Caco-2 (cell line): ENCODE measurements around the gene GFRA4. TPM values are rescaled to one million over a fixed set of nuclear protein-coding genes. Genes with fewer than 3 reads are reported as not detected.

Experiments
- BruUV-seq: library from RNA; stranded (reverse); fragments of 400-500 nt; replicated peaks from 2 replicates; lab custom pipeline; 2021; lab: Mats Ljungman, UMichigan
- CTCF ChIA-PET: fragments of 300-600 bp; sonication (Branson Sonifier 250); formaldehyde crosslinking; loops from one replicate; lab custom pipeline; 2022; ENCODE audit warnings: antibody characterized with exemption; lab: Charles Lee
- POLR2A ChIA-PET: fragments of 300-600 bp; sonication (Branson Sonifier 250); formaldehyde crosslinking; loops from one replicate; lab custom pipeline; 2022; ENCODE audit warnings: antibody characterized with exemption; lab: Charles Lee
- DNase-seq, 2 experiments: peaks; one replicate each; pipeline versions ENCODE4 v3.0.0 to v3.0.0-alpha.2; 2020 to 2022
- H3K27me3 ChIP-seq: replicated peaks from 2 replicates; pipeline ENCODE4 v1.6.0; 2011; ENCODE audit warnings: low read length; ENCODE audit not compliant: control insufficient read depth, insufficient read depth
- H3K36me3 ChIP-seq: 2 replicates; pipeline ENCODE4 v1.5.1; 2011; ENCODE audit warnings: low read length; ENCODE audit not compliant: control insufficient read depth, insufficient read depth
- H3K4me1 ChIP-seq: fragments of 250-450 bp; sonication (Bioruptor Pico); 2 replicates; pipeline ENCODE4 v1.5.1; 2020; ENCODE audit warnings: mild to moderate bottlenecking
- H3K4me3 ChIP-seq: 2 replicates; pipeline ENCODE4 v1.5.1; 2011; ENCODE audit warnings: low read depth, mild to moderate bottlenecking, control low read depth, low read length
- H3K9me3 ChIP-seq: fragments of 250-450 bp; sonication (Bioruptor Pico); 2 replicates; pipeline ENCODE4 v1.5.1; 2020; ENCODE audit warnings: mild to moderate bottlenecking, moderate library complexity
- H3K27ac Mint-ChIP-seq: one replicate; pipeline ENCODE4 v1.8.0; 2022; ENCODE audit warnings: mixed read lengths; ENCODE audit not compliant: unreplicated experiment
- H3K27me3 Mint-ChIP-seq: one replicate; pipeline ENCODE4 v1.8.0; 2022; ENCODE audit warnings: mixed read lengths; ENCODE audit not compliant: insufficient read depth, unreplicated experiment
- H3K36me3 Mint-ChIP-seq: one replicate; pipeline ENCODE4 v1.8.0; 2022; ENCODE audit warnings: mild to moderate bottlenecking, mixed read lengths; ENCODE audit not compliant: insufficient read depth, unreplicated experiment
- H3K4me1 Mint-ChIP-seq: one replicate; pipeline ENCODE4 v1.8.0; 2022; ENCODE audit warnings: low read depth, mixed read lengths; ENCODE audit not compliant: unreplicated experiment
- H3K4me3 Mint-ChIP-seq: one replicate; pipeline ENCODE4 v1.8.0; 2022; ENCODE audit warnings: mild to moderate bottlenecking, moderate library complexity, mixed read lengths; ENCODE audit not compliant: unreplicated experiment
- H3K9me3 Mint-ChIP-seq: one replicate; pipeline ENCODE4 v1.8.0; 2022; ENCODE audit warnings: mixed read lengths; ENCODE audit not compliant: unreplicated experiment
- intact Hi-C: fragments of 100-400 bp; cut with micrococcal nuclease; formaldehyde crosslinking; loops from one replicate; pipeline ENCODE4 v1.10.0; 2022; ENCODE audit not compliant: unreplicated experiment
- total RNA-seq: library from RNA; stranded (reverse); gene quantifications from 2 replicates; pipeline ENCODE4 v1.2.3, GENCODE V29; 2022
- TF ChIP-seq, protein P1 (sequence below), 2 experiments: fragments of 200-600 bp in 1 of 2; IDR thresholded peaks; 1 replicate in 1 of 2; 2 replicates in 1 of 2; pipeline versions ENCODE4 v1.5.1 to v1.8.0; 2011 to 2022; ENCODE audit warnings: antibody characterized with exemption in 1 of 2, control low read depth in 1 of 2, inconsistent platforms in 1 of 2, low read depth in 1 of 2, low read length in 1 of 2, mild to moderate bottlenecking in 1 of 2, moderate library complexity in 1 of 2; ENCODE audit not compliant: insufficient read depth in 1 of 2, severe bottlenecking in 1 of 2, unreplicated experiment in 1 of 2

The GFRA4 gene
- total RNA-seq, 1 experiment from 2014 or later, result not detected

DNA sequence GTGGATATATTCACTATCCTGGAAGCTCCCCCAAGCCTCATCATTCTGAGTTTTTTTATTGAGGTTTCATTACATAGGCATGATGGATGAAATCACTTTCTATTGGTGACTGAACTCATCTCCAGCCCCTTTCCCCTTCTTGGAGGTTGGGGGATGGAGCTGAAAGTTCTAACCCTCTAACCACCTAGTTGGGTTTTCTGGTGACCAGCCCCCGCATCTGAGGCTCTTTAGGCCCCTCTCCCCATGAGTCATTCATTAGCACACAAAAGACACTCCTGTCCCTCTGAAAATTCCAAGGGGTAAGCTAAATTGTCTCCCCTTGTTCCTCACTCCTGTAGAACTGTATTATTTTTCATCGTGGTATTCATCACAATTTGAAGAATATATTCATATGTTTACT lies 33.3 kb downstream of the GFRA4 start:
- Histone ChIP-seq H3K27me3 (no peaks in the 10 kb centered on the region), H3K4me1 (no peaks in the 10 kb centered on the region), H3K36me3 (no peaks in the 10 kb centered on the region; the same call in 1 of the 2 replicates), H3K4me3 (no peak overlapping the region), H3K9me3 (no peaks in the 10 kb centered on the region)
- intact Hi-C loops, result loop anchor here (10.0 kb wide), 1 partner anchor 65 kb away; no protein-coding TSS in a partner anchor
- DNase-seq, result no peak
- Mint-ChIP-seq H3K9me3 (no peaks in the 10 kb centered on the region), H3K36me3 (no peaks in the 10 kb centered on the region), H3K27ac (no peak overlapping the region), H3K27me3 (no peaks in the 10 kb centered on the region), H3K4me1 (peaks cover 7% of the 10 kb centered on the region), H3K4me3 (no peak overlapping the region)
- CTCF ChIA-PET, result interaction anchor here (1.5 kb wide), 1 partner anchor 67 kb away, joined by 5 read pairs; no protein-coding TSS in a partner anchor
- BruUV-seq, result no TSS peak
- TF ChIP-seq, protein P1, sequence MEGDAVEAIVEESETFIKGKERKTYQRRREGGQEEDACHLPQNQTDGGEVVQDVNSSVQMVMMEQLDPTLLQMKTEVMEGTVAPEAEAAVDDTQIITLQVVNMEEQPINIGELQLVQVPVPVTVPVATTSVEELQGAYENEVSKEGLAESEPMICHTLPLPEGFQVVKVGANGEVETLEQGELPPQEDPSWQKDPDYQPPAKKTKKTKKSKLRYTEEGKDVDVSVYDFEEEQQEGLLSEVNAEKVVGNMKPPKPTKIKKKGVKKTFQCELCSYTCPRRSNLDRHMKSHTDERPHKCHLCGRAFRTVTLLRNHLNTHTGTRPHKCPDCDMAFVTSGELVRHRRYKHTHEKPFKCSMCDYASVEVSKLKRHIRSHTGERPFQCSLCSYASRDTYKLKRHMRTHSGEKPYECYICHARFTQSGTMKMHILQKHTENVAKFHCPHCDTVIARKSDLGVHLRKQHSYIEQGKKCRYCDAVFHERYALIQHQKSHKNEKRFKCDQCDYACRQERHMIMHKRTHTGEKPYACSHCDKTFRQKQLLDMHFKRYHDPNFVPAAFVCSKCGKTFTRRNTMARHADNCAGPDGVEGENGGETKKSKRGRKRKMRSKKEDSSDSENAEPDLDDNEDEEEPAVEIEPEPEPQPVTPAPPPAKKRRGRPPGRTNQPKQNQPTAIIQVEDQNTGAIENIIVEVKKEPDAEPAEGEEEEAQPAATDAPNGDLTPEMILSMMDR (IDR thresholded peaks at IDR 0.05; ENCODE audit: insufficient read depth in 1 of 2, low read depth in 1 of 2, low read length in 1 of 2, severe bottlenecking in 1 of 2, unreplicated experiment in 1 of 2), result no peak
- POLR2A ChIA-PET, result no interaction called here

DNA sequence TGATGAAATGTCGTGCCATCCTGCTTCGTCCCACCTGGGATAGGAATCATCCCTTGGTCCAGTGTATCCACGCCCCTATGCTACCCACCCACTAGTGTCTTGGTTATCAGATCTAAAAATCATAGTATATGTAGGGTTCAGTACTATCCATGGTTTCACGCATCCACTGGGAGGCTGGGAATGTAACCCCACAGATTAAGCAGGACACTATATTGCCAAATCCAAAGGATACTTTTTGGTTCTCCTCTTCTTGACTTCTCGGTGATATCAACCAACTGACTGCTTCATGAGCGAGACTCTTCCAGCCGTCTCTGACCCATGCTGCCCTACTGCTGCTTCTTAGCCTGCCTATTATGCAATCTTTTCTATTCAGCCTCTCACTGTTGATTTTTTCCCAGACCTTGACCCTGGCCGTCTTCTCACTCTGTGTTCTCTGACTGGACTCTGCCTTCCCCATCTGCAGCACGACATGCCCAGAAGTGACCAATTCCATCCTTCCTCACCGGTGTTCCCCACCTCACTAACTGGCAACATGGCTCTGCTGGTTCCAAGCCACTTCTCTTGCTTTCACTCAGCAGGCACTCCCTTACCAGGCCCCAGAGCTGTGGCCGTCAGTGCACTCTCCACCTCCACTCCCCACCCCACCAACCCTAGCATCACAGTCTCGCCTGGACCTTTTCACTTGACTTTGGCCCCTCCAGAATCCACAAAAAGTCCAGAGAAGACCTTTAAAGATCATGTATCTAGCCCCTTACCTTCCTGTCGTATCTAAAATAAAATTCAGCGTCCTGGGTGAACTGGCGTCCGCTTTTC lies 34.5 kb downstream of the GFRA4 start:
- H3K9me3 ChIP-seq, result no peaks in the 10 kb centered on the region
- Mint-ChIP-seq H3K4me3 (no peak overlapping the region), H3K9me3 (no peaks in the 10 kb centered on the region), H3K27me3 (no peaks in the 10 kb centered on the region), H3K4me1 (peaks cover 7% of the 10 kb centered on the region), H3K36me3 (no peaks in the 10 kb centered on the region), H3K27ac (no peak overlapping the region)
- no peaks in the 10 kb centered on the region for H3K27me3 ChIP-seq
- POLR2A ChIA-PET, result no interaction called here
- peak in 1 of 2 experiments; percentile 13 for DNase-seq
- CTCF ChIA-PET, result no interaction called here
- no peaks in the 10 kb centered on the region for H3K4me1 ChIP-seq
- no peak overlapping the region for H3K4me3 ChIP-seq
- no TSS peak for BruUV-seq
- H3K36me3 ChIP-seq, result no peaks in the 10 kb centered on the region; the same call in 1 of the 2 replicates
- intact Hi-C loops, result no loop called here
- TF ChIP-seq, protein P1 (IDR thresholded peaks at IDR 0.05; ENCODE audit: insufficient read depth in 1 of 2, low read depth in 1 of 2, low read length in 1 of 2, severe bottlenecking in 1 of 2, unreplicated experiment in 1 of 2), result no peak

DNA sequence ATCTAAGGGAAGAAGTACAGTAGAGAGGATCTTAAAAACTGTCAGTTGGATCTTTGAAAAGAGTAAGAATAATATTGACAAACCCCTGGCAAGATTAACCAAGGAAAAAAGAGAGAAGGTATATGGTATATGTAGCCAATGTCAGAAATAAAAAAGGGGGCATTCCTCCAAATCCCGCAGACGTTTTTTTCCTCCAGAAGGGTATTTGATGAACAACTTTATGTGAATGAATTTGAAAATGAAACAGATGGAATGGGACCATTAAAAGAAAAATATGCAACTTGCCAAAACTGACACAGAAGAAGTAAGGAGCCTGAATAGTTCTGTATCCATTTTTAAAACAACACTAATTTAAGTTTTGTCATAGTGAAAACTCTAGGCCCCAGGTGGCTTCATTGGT lies 35.7 kb downstream of the GFRA4 start:
- no TSS peak for BruUV-seq
- Histone ChIP-seq H3K9me3 (no peaks in the 10 kb centered on the region), H3K36me3 (no peaks in the 10 kb centered on the region; the same call in 1 of the 2 replicates), H3K4me1 (peaks cover 3% of the 10 kb centered on the region), H3K4me3 (no peak overlapping the region), H3K27me3 (no peaks in the 10 kb centered on the region)
- CTCF ChIA-PET, result no interaction called here
- Mint-ChIP-seq H3K4me3 (no peak overlapping the region), H3K36me3 (no peaks in the 10 kb centered on the region), H3K4me1 (peaks cover 7% of the 10 kb centered on the region), H3K27ac (no peak overlapping the region), H3K27me3 (no peaks in the 10 kb centered on the region), H3K9me3 (no peaks in the 10 kb centered on the region)
- TF ChIP-seq, protein P1 (IDR thresholded peaks at IDR 0.05; ENCODE audit: insufficient read depth in 1 of 2, low read depth in 1 of 2, low read length in 1 of 2, severe bottlenecking in 1 of 2, unreplicated experiment in 1 of 2), result no peak
- no peak for DNase-seq
- POLR2A ChIA-PET, result no interaction called here
- intact Hi-C loops, result no loop called here
